ENCODE data around the gene SMOC1.

DNA sequence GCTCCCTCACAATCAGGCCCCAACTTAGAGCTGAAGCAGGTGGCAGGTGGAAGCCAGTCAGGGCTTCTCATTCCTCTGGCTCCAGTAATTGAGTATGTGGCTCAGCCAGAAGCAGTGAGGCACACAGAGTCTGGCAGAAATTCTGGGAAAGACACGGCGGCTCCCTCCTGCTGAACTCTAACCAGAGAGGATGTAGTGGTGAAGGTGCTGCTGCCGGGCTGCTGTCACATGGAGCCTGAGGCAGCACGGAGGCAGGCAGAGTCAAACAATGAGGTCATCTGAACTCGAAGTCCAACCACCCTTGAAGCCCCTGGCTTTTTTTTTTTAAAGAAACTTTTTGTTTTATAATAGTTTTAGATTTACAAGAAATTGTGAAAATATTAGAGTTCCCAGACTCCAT is 33.4 kb upstream of the SMOC1 start:
- no peak for TF ChIP-seq EP300 (IDR thresholded peaks at IDR 0.05)
- TF ChIP-seq, protein P1, sequence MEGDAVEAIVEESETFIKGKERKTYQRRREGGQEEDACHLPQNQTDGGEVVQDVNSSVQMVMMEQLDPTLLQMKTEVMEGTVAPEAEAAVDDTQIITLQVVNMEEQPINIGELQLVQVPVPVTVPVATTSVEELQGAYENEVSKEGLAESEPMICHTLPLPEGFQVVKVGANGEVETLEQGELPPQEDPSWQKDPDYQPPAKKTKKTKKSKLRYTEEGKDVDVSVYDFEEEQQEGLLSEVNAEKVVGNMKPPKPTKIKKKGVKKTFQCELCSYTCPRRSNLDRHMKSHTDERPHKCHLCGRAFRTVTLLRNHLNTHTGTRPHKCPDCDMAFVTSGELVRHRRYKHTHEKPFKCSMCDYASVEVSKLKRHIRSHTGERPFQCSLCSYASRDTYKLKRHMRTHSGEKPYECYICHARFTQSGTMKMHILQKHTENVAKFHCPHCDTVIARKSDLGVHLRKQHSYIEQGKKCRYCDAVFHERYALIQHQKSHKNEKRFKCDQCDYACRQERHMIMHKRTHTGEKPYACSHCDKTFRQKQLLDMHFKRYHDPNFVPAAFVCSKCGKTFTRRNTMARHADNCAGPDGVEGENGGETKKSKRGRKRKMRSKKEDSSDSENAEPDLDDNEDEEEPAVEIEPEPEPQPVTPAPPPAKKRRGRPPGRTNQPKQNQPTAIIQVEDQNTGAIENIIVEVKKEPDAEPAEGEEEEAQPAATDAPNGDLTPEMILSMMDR (IDR thresholded peaks at IDR 0.05), result no peak
- no peak for TF ChIP-seq POLR2AphosphoS5 (IDR thresholded peaks at IDR 0.05)
- TF ChIP-seq POLR2A (IDR thresholded peaks at IDR 0.05), result no peak

All from suprapubic skin (tissue), 4 donors.